Naive B cell (primary cell): ENCODE measurements around the gene CTU1. TPM values are rescaled to one million over a fixed set of nuclear protein-coding genes. Genes with fewer than 3 reads are reported as not detected.

Source experiments
- ATAC-seq, 2 donors: fragments of 150-1000 bp; cut with Tn5 transposase; 2 replicates each; pipeline ENCODE4 v1.10.0; 2021; ENCODE audit warnings: low read depth in 2 of 2, mild to moderate bottlenecking in 2 of 2, moderate library complexity in 2 of 2
- DNase-seq: peaks from one replicate; pipeline ENCODE4 v3.0.0; 2022
- H3K27ac Mint-ChIP-seq, 6 donors: one replicate each; pipeline ENCODE4 v1.8.0; 2020 to 2022; ENCODE audit warnings: mild to moderate bottlenecking in 6 of 6, mixed read lengths in 6 of 6, moderate library complexity in 5 of 6, inconsistent platforms in 2 of 6
- H3K27me3 Mint-ChIP-seq, 3 donors: one replicate each; pipeline ENCODE4 v1.8.0; 2021 to 2022; ENCODE audit warnings: mixed read lengths in 3 of 3, mild to moderate bottlenecking in 1 of 3
- H3K36me3 Mint-ChIP-seq, 2 donors: one replicate each; pipeline ENCODE4 v1.8.0; 2020 to 2022; ENCODE audit warnings: mixed read lengths in 2 of 2, inconsistent platforms in 1 of 2, mild to moderate bottlenecking in 1 of 2
- H3K4me1 Mint-ChIP-seq, 3 donors: one replicate each; pipeline ENCODE4 v1.8.0; 2020 to 2022; ENCODE audit warnings: mixed read lengths in 3 of 3, inconsistent platforms in 1 of 3, mild to moderate bottlenecking in 1 of 3, moderate library complexity in 1 of 3
- H3K4me3 Mint-ChIP-seq, 8 donors: one replicate each; pipeline ENCODE4 v1.8.0; 2020 to 2022; ENCODE audit warnings: mild to moderate bottlenecking in 8 of 8, mixed read lengths in 8 of 8, moderate library complexity in 8 of 8, inconsistent platforms in 2 of 8
- H3K9me3 Mint-ChIP-seq, 7 donors: one replicate each; pipeline ENCODE4 v1.8.0; 2020 to 2022; ENCODE audit warnings: mixed read lengths in 7 of 7, mild to moderate bottlenecking in 5 of 7, inconsistent platforms in 2 of 7, moderate library complexity in 1 of 7
- polyA plus RNA-seq, 6 donors: library from polyadenylated mRNA; unstranded; fragments of 300-500 nt; fragmentation: Illumina TruSeq; gene quantifications; one replicate each; pipeline ENCODE4 v1.2.3, GENCODE V29; 2021; ENCODE audit warnings: low read depth in 6 of 6

CTU1 gene
- polyA plus RNA-seq, 6 donors from 2014 or later: 1.8 to 5.6 (median 4.2) TPM

- Mint-ChIP-seq H3K9me3 (no peaks in the 10 kb centered on the region), H3K27ac (peak overlapping the region in 3 of 6 donors; percentile 26 to 87 (median 84)), H3K4me3 (no peak overlapping the region), H3K36me3 (peaks cover 4 to 10% of the 10 kb centered on the region in 2 donors), H3K27me3 (no peaks in the 10 kb centered on the region), H3K4me1 (peaks cover 14 to 18% (median 14%) of the 10 kb centered on the region in 3 donors)
- no peak for DNase-seq
- ATAC-seq: no peak
Observed at GRCh38 chr19:51094696-51095279, 13.4 kb downstream of the CTU1 start.

GRCh38 chr19:51093510-51094345 lies 14.5 kb downstream of the CTU1 start:
- Mint-ChIP-seq H3K36me3 (peaks cover 0 to 4% of the 10 kb centered on the region in 2 donors), H3K27me3 (no peaks in the 10 kb centered on the region), H3K27ac (peak overlapping the region in 1 of 6 donors; percentile 84), H3K9me3 (no peaks in the 10 kb centered on the region), H3K4me1 (peaks cover 7 to 17% (median 12%) of the 10 kb centered on the region in 3 donors), H3K4me3 (no peak overlapping the region)
- DNase-seq: no peak
- no peak for ATAC-seq

DNA sequence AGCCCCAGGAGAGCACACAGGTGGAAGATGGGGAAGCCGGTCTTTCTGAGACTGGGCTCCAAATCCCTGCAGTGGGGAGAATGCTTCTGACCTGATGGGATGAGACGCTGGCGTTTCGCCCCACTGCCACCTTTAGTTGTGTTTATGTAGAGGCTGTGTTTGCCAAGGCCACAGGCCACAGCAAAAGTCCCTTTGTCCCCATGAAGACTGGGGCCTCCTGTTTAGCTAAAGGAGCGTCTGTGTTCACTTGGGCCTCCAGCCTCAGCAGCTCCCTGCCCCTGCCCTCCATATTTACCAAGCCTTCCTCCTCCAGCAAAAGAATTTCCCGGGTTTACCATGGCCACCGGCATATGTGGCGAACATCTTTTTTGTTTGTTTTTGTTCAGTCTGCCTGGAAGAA lies 15.1 kb downstream of the CTU1 start:
- no peak for ATAC-seq
- H3K36me3 Mint-ChIP-seq: peaks cover 0 to 4% of the 10 kb centered on the region in 2 donors
- H3K9me3 Mint-ChIP-seq: no peaks in the 10 kb centered on the region
- DNase-seq: no peak
- H3K27ac Mint-ChIP-seq: peak overlapping the region in 1 of 6 donors; percentile 3
- H3K27me3 Mint-ChIP-seq: no peaks in the 10 kb centered on the region
- peaks cover 7 to 17% (median 12%) of the 10 kb centered on the region in 3 donors for H3K4me1 Mint-ChIP-seq
- H3K4me3 Mint-ChIP-seq: no peak overlapping the region

- no peak overlapping the region for H3K4me3 Mint-ChIP-seq
- peak overlapping the region in 3 of 6 donors; percentile 1 to 75 (median 62) for H3K27ac Mint-ChIP-seq
- H3K27me3 Mint-ChIP-seq: no peaks in the 10 kb centered on the region
- no peaks in the 10 kb centered on the region for H3K9me3 Mint-ChIP-seq
- ATAC-seq (no peak), DNase-seq (no peak)
- peaks cover 0 to 4% of the 10 kb centered on the region in 2 donors for H3K36me3 Mint-ChIP-seq
- peaks cover 6 to 15% (median 12%) of the 10 kb centered on the region in 3 donors for H3K4me1 Mint-ChIP-seq
Observed at GRCh38 chr19:51091895-51092873, 16.0 kb downstream of the CTU1 start.

DNA sequence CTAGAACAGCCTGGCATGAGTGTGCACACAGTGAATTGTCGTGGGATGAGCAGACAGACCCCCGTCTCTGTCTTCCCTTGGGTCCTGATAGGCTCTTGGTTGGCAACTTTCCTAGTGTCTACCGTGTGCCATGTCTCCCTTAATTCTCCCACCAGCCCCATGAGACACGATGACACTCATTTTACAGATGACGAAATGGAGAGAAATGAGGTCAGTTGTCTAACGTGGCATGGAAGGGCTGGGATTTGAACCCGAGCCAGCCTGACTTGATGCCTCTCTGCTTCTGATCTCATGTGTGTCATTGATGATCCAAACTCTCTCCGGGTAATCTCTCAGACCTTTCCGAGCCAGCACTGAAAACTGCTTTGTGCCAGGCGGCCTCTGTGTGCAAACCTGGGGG lies 17.1 kb downstream of the CTU1 start:
- no peaks in the 10 kb centered on the region for H3K36me3 Mint-ChIP-seq
- peak overlapping the region in 1 of 6 donors; percentile 63 for H3K27ac Mint-ChIP-seq

DNA sequence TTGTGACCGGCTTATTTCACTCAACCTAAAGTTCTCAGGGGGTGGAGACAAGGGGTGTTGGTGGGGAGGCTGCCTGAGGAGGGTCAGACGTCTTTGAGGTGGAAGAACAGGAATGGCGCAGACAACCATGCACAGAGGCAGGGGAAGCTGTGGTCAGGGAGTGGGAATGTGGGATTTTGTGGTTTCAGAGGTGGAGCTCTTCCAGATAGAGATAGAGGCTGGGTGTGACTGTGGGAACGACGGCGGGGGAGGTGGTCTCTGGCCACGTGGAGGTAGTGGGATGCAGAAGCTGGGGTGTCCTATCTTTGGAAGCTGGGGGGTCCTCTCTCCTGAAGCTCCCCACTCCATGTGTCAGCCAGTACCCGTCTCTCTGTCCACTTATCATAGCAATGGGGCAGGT lies 17.7 kb downstream of the CTU1 start:
- peak overlapping the region in 1 of 6 donors; percentile 5 for H3K27ac Mint-ChIP-seq
- no peaks in the 10 kb centered on the region for H3K36me3 Mint-ChIP-seq
- H3K27me3 Mint-ChIP-seq: no peaks in the 10 kb centered on the region
- H3K9me3 Mint-ChIP-seq: no peaks in the 10 kb centered on the region
- DNase-seq (no peak), ATAC-seq (no peak)
- H3K4me3 Mint-ChIP-seq: peak overlapping the region in 1 of 8 donors; percentile 52
- peaks cover 6 to 10% (median 6%) of the 10 kb centered on the region in 3 donors for H3K4me1 Mint-ChIP-seq

More for the DNA sequence above, 17.1 kb downstream of the CTU1 start:
- no peaks in the 10 kb centered on the region for H3K27me3 Mint-ChIP-seq
- ATAC-seq (no peak), DNase-seq (no peak)
- H3K9me3 Mint-ChIP-seq: no peaks in the 10 kb centered on the region
- peaks cover 6 to 10% (median 6%) of the 10 kb centered on the region in 3 donors for H3K4me1 Mint-ChIP-seq
- H3K4me3 Mint-ChIP-seq: peak overlapping the region in 1 of 8 donors; percentile 35

DNA sequence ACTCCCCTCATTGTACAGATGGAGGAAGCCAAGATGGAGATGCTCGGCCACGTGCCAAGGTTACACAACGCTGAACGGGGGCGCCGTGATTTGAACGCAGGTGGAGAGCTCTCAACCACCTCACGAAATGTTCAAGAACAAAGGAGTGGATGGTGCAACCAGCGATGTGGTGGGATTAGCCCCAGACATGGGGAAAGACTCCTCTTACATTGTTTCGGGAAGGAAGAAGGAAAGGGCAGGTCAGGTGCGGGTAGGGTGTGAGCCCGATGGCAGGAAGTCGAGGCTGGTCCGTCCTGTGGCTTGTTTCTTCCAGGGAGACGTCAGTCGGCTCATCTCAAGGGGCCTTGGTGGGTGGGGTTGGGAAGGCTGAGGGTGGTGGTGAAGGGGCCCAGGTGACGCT lies 18.4 kb downstream of the CTU1 start:
- H3K4me3 Mint-ChIP-seq: no peak overlapping the region
- no peaks in the 10 kb centered on the region for H3K9me3 Mint-ChIP-seq
- no peaks in the 10 kb centered on the region for H3K27me3 Mint-ChIP-seq

GRCh38 chr19:51086153-51086850 lies 21.9 kb downstream of the CTU1 start:
- DNase-seq (no peak), ATAC-seq (no peak)
- H3K9me3 Mint-ChIP-seq: no peaks in the 10 kb centered on the region
- peak overlapping the region in 2 of 6 donors; percentile 21 to 36 for H3K27ac Mint-ChIP-seq
- peaks cover 0 to 29% (median 20%) of the 10 kb centered on the region in 3 donors for H3K27me3 Mint-ChIP-seq
- no peaks in the 10 kb centered on the region for H3K36me3 Mint-ChIP-seq
- H3K4me3 Mint-ChIP-seq: peak overlapping the region in 1 of 8 donors; percentile 57
- peaks cover 2 to 10% (median 4%) of the 10 kb centered on the region in 3 donors for H3K4me1 Mint-ChIP-seq

More for the DNA sequence above, 18.4 kb downstream of the CTU1 start:
- no peak for DNase-seq
- ATAC-seq: no peak
- H3K27ac Mint-ChIP-seq: peak overlapping the region in 1 of 6 donors; percentile 80
- no peaks in the 10 kb centered on the region for H3K36me3 Mint-ChIP-seq
- H3K4me1 Mint-ChIP-seq: peaks cover 6 to 10% (median 6%) of the 10 kb centered on the region in 3 donors

GRCh38 chr19:51084505-51084904 lies 23.7 kb downstream of the CTU1 start:
- Mint-ChIP-seq H3K27ac (no peak overlapping the region), H3K9me3 (no peaks in the 10 kb centered on the region), H3K4me1 (peaks cover 2 to 10% (median 4%) of the 10 kb centered on the region in 3 donors), H3K36me3 (no peaks in the 10 kb centered on the region), H3K27me3 (peaks cover 0 to 29% (median 20%) of the 10 kb centered on the region in 3 donors), H3K4me3 (no peak overlapping the region)
- DNase-seq (no peak), ATAC-seq (no peak)

DNA sequence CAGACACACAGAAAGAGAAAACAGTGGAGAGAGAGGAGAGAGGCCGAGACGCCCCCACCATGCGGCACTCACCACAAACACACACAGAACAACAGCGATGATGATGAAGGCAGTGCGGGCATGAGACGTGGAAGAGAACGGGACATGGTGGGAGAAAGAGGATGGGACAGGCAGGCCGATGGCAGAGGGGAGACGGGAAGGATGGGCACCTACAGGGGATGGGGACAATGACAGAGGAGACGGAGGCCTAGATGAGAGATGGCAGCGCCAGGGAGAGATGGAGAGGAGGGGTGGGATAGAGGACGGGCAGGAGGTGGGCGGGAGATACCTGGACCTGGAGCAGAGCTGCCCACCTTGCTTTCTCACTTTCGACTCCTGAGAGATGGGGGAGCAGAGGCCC lies 24.4 kb downstream of the CTU1 start:
- Mint-ChIP-seq H3K27me3 (peaks cover 0 to 29% (median 20%) of the 10 kb centered on the region in 3 donors), H3K27ac (no peak overlapping the region), H3K9me3 (no peaks in the 10 kb centered on the region), H3K36me3 (no peaks in the 10 kb centered on the region), H3K4me1 (peaks cover 2 to 10% (median 4%) of the 10 kb centered on the region in 3 donors), H3K4me3 (peak overlapping the region in 1 of 8 donors; percentile 57)
- DNase-seq (no peak), ATAC-seq (no peak)

GRCh38 chr19:51083181-51083580 lies 25.0 kb downstream of the CTU1 start:
- H3K9me3 Mint-ChIP-seq: no peaks in the 10 kb centered on the region
- ATAC-seq (no peak), DNase-seq (no peak)
- H3K27ac Mint-ChIP-seq: peak overlapping the region in 2 of 6 donors; percentile 11 to 96
- H3K4me3 Mint-ChIP-seq: no peak overlapping the region
- peaks cover 2 to 10% (median 4%) of the 10 kb centered on the region in 3 donors for H3K4me1 Mint-ChIP-seq
- peaks cover 0 to 29% (median 20%) of the 10 kb centered on the region in 3 donors for H3K27me3 Mint-ChIP-seq
- no peaks in the 10 kb centered on the region for H3K36me3 Mint-ChIP-seq

GRCh38 chr19:51082611-51083010 lies 25.6 kb downstream of the CTU1 start, which contains the start of gene KLK14:
Gene KLK14 (minus strand): TSS chr19:51082887. CDS start chr19:51082614, 273 bp downstream.
- Mint-ChIP-seq H3K4me1 (peaks cover 2 to 10% (median 4%) of the 10 kb centered on the region in 3 donors), H3K27me3 (peaks cover 0 to 29% (median 20%) of the 10 kb centered on the region in 3 donors), H3K4me3 (peak within 1 kb of the TSS in 1 of 8 donors; percentile 57), H3K9me3 (no peaks in the 10 kb centered on the region), H3K27ac (peak within 1 kb of the TSS in 4 of 6 donors; percentile 11 to 96 (median 48)), H3K36me3 (no peaks in the 10 kb centered on the region)
- DNase-seq (no peak), ATAC-seq (no peak)
